SK-N-MC (cell line): ENCODE results near the gene LCORL.

Experiments used
- EZH2 ChIP-seq: fragments of 200-600 bp; sonication (generic); IDR thresholded peaks from one replicate; pipeline ENCODE4 v1.6.1; 2017; ENCODE audit warnings: antibody characterized with exemption
- FOXP2 ChIP-seq: optimal IDR thresholded peaks from 2 replicates; pipeline ENCODE3; 2011; ENCODE audit warnings: mild to moderate bottlenecking, moderate library complexity; ENCODE audit not compliant: insufficient read depth; ENCODE audit errors: extremely low read length, control extremely low read depth
- POLR2AphosphoS5 ChIP-seq: IDR thresholded peaks from 2 replicates; pipeline ENCODE4 v1.6.1; 2012; ENCODE audit warnings: mild to moderate bottlenecking, low read depth, low read length, borderline replicate concordance

- TF ChIP-seq EZH2 (no peak), FOXP2 (no peak), POLR2AphosphoS5 (no peak; the same call in 1 of the 2 replicates)
Observed at GRCh38 chr4:18021720-18022571, at the start of gene LCORL.
